Stimulated activated CD4-positive, alpha-beta T cell treated with anti-CD3 and anti-CD28 coated beads, TNF-alpha, amount 100 ng/mL, for 1 hour (primary cell): Measurements from ENCODE around the gene OR10X1.

Experiments
- DNase-seq, 3 donors: peaks; one replicate each; pipeline ENCODE4 v3.0.0-alpha.2; 2020; ENCODE audit warnings: low read depth in 3 of 3, low spot score in 1 of 3

The OR10X1 gene

DNA sequence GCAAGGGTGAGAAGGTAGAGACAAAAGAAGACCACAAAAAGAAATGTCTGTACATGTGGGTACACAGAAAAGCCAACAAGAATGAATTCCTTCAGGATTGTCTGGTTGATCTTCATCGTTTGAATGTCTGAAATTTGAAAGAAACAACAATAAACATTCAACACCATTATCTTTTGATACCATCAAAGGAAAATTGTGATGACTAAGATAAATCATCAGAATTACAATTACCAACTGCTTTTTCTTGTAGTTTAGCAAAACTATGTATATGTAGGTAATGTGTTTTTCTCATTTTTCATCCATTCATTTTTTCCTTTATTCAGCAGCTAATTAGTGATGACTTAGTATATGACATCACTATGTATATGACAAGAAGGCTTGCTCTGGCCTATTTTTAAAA lies at the start of gene OR10X1:
Gene OR10X1, minus strand, starts transcription at position 167 of the 400 bp plus-strand sequence. Its CDS starts 0 bp downstream, at position 167.
- no peak for DNase-seq

- DNase-seq = no peak
Observed at GRCh38 chr1:158613764-158614163, 34.1 kb upstream of the OR10X1 start.

DNA sequence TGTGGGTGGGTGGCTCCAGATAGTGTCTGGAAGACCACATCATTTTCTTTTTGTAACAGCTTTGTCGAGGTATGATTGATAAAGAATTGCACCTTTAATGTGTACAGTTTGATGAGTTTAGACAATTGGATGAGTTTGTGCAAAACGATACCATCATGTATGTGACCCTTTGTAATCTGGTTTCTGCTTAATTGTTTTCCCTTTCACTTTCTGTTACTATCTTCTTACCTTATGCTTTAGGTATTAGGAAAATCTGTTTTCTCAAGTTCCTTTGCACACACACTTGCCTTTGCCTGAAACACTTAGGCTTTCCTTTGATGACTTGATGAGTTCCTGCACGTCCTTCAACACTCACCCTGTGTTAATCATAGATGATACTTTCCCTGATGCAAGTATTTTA lies 32.2 kb upstream of the OR10X1 start:
- no peak for DNase-seq

DNA sequence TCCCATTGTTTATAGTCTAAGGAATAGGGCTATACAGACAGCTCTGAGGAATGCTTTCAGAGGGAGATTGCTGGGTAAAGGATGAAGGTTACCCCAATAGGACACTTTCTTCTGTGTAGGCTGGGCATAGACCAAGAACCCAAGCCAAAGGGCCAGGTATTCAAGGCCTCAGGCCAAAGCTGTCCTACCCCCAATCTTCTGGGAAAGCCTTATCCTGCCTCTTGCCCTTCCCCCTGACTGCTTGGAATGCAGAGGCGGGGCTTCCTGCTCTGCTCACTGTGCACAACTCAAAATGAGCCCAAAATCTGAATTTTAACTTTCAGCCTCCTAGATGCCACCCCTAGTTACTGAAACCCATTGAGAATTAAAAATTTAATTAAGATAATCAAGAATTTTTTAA lies 27.6 kb upstream of the OR10X1 start:
- no peak for DNase-seq

DNA sequence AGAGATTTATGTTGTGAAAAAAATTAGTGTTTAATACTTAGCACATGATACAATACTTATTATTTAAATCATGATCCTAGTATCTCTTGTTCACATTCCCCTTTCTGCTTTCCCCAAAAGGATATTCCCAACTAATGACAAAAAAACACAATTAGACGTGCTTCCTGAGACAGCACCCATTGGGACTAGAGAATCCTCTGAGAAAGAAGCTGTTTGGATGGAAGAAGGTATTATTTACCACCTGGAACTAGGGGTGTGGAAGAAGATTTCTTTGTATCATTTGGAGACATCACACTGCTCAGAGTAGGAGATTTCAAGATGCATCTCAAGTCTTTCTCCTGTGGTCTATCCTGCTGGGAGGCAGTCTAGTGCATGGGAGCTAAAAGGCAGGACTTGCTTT lies 25.3 kb upstream of the OR10X1 start, which contains the start of gene OR10Z1:
Gene OR10Z1, plus strand, starts transcription at position 301 of the 400 bp plus-strand sequence. CDS start 1,171 bp downstream, outside the sequence.
- DNase-seq = no peak

DNA sequence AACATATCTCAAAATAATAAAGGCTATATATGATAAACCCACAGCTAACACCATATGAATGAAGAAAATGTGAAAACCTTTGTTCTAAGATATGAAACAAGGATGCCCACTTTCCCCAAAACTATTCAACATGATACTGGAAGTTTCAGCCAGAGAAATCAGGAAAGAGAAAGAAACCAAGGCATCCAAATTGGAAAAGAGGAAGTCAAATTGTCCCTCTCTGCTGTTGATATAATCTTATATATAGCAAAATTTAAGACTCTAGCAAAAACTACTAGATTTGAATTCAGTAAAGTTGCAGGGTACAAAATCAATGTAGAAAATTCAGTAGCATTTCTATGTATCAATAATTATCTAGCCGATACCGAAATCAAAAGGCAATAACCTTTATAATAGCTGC lies 21.0 kb upstream of the OR10X1 start:
- DNase-seq = no peak

GRCh38 chr1:158586942-158587341 lies 7.2 kb upstream of the OR10X1 start:
- DNase-seq = no peak

DNA sequence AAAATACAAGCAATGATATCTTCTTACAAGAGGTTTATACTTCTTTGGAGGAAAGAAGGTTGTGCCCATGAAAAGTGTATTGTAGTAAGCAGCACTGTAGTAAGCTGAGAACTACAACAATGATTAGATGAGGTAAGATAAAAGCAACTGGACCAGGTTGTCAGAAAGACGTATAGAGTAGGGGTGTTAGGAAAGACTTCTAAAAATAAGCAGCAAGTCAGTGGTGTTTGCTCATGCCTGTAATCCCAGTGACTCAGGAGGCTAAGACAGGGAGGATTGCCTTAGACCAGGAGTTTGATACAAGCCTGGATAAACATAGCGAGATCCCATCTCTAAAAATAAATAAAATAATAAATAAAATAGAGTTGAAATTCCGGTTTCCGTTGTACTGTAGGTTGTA lies 4.3 kb upstream of the OR10X1 start:
- DNase-seq = no peak

GRCh38 chr1:158577561-158577960 lies 2.1 kb downstream of the OR10X1 start:
- DNase-seq = no peak

DNA sequence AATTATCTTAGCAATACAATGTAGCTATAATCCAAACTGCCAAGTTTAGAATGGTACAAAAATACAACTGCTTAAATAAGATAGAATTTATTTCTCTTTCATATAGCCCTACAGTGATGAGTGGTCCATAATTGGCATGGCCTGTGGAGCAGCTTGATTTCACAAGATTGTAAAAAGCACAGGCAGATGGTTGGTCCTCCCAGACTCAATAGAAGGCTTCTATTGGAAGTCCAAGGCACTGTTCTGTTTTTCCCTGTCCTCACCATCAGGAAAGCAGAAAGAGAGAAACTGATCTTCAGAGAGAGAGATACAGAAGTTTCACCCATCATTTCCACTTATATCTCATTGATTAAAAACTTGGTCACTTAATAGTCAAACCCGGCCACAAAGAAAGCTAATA lies 7.5 kb downstream of the OR10X1 start:
- no peak for DNase-seq

DNA sequence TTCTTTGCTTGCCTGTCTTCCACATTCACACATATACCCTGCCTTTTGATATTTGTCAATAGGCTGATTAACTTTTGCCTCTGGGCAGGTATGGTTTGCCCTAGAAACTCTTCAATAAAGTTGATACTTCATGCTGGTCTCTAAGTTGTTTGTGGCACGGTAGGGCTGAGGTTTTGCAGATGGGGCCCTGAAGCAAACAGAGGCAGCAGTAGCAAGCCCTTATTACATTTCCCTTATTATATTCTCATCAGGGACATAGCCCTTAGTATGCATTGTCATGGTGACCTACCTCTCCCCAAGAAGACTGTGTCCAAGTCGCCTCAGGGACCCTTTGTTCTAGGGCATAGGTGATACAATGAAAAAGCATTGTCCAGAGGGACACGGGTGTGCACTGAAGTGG lies 9.2 kb downstream of the OR10X1 start, which contains the start of gene OR6P1:
Gene OR6P1, minus strand, starts transcription at position 101 of the 400 bp plus-strand sequence. CDS start 6,976 bp downstream, outside the sequence.
- DNase-seq = no peak

- no peak for DNase-seq
Observed at GRCh38 chr1:158564608-158565007, 15.1 kb downstream of the OR10X1 start.

GRCh38 chr1:158563853-158564252 lies 15.8 kb downstream of the OR10X1 start:
- DNase-seq = no peak

- no peak for DNase-seq
Observed at GRCh38 chr1:158559696-158560095, 20.0 kb downstream of the OR10X1 start.

- DNase-seq = no peak
Observed at GRCh38 chr1:158554352-158554751, 25.3 kb downstream of the OR10X1 start, which contains the start of gene OR6Y1. Gene OR6Y1 (minus strand): TSS chr1:158554405. CDS start chr1:158548105, 6,300 bp downstream.

GRCh38 chr1:158552296-158552695 lies 27.4 kb downstream of the OR10X1 start:
- DNase-seq = no peak

DNA sequence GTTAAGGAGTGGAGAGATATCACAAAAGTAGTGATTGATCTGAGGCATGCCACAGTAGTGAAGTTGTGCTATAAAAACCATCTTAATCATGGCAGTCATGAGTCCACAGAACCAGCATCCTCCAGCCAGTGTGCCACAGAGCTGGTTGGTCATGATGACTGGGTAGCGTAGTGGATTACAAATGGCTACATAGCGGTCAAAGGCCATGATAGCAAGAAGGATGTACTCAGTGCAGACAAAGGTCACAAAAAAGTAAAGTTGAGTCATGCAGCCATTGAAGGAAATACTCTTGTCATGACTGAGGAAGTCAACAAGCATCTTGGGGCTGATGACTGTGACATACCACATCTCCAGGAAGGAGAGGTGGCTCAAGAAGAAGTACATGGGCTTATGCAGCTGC lies 32.2 kb downstream of the OR10X1 start:
- no peak for DNase-seq

DNA sequence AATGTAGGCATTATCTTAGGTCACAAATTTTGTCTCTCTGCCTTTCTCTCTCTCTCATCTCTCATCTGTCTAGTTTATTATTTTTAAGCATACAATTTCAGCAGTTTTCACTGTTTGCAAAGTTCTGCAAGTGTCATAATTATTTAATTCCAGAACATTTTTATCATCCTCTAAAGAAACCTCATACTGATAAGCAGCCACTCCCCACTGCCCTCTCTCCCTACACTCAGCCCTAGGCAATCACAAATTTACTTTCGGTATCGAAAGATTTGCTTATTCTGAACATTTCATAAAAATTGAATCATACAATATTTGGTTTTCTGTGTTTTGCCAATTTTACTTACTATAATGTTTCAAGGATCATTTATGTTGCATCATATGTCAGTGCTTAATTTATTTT lies 42.1 kb downstream of the OR10X1 start:
- DNase-seq = no peak

DNA sequence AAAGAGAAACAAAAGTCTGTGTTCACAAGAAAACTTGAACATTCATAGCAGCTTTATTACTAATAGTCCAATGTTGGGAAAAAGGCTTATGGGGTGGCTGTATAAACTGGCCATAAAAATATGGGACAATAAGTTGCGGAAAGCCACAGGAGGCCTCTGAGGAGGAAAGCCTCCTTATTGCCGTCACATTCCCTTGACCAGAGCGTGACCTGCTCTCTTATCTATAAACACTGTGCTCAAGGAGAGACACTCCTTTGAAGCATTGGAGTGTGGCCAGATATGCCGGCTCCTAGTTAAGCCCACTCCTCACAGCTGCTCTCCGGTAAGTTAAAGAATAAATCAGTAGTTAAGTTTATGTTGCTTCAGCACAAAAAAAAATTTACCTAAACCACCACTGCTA lies 45.2 kb downstream of the OR10X1 start:
- DNase-seq = no peak
